K562 (cell line): ENCODE measurements around the gene BCR. TPM values are rescaled to one million over a fixed set of nuclear protein-coding genes. Genes with fewer than 3 reads are reported as not detected.

ENCODE experiments used
- ATAC-seq: fragments of 200-7000 bp; cut with Tn5 transposase; 3 replicates; pipeline ENCODE4 v1.9.1; 2020; ENCODE audit warnings: moderate library complexity
- BruUV-seq: library from RNA; stranded (reverse); fragments of 400-500 nt; replicated peaks from 2 replicates; lab custom pipeline; 2021; lab: Mats Ljungman, UMichigan
- CTCF ChIA-PET: fragments of 300-600 bp; formaldehyde crosslinking; extraction: SDS; loops from one replicate; lab custom pipeline; 2021; ENCODE audit warnings: low intra/inter-chr PET ratio; lab: Yijun Ruan, JAX
- POLR2A ChIA-PET: fragments of 300-600, 350-650 bp; sonication (Branson Sonifier 250); formaldehyde crosslinking; extraction: SDS; loops from one replicate; lab custom pipeline; 2021; ENCODE audit warnings: antibody characterized with exemption, inconsistent platforms; lab: Yijun Ruan, JAX
- DNase-seq, 4 experiments: peaks; one replicate each; pipeline versions ENCODE4 v3.0.0 to v3.0.0-alpha.2; 2011 to 2018; ENCODE audit warnings: low spot score in 3 of 4, mixed read lengths in 3 of 4; ENCODE audit errors: extremely low read depth in 1 of 4
- FAIRE-seq: peaks from 2 replicates; lab custom pipeline; 2011; peaks lifted over from hg19 to GRCh38; lab: Jason Lieb, UNC
- H2AFZ ChIP-seq: 2 replicates; pipeline ENCODE4 v1.6.0; 2011; ENCODE audit warnings: low read depth, low read length, control low read depth, inconsistent platforms
- H3K27ac ChIP-seq: fragments of 200-600 bp; 3 replicates; pipeline ENCODE4 v1.8.0; 2011; ENCODE audit warnings: low read depth, mild to moderate bottlenecking, control low read depth, inconsistent platforms, low read length, moderate library complexity, mixed read lengths; ENCODE audit errors: extremely low read depth
- H3K27me3 ChIP-seq, 2 experiments: fragments of 300-600 bp in 1 of 2; 2 replicates in 1 of 2; 3 replicates in 1 of 2; pipeline versions ENCODE4 v1.6.0 to v1.8.0; 2011; ENCODE audit warnings: inconsistent platforms in 2 of 2, low read length in 2 of 2, mild to moderate bottlenecking in 1 of 2, mixed read lengths in 1 of 2, moderate library complexity in 1 of 2; ENCODE audit not compliant: control insufficient read depth in 2 of 2, insufficient read depth in 2 of 2
- H3K36me3 ChIP-seq: fragments of 300-600 bp; 3 replicates; pipeline ENCODE4 v1.8.0; 2011; ENCODE audit warnings: mild to moderate bottlenecking, low read length, inconsistent platforms; ENCODE audit not compliant: control insufficient read depth, insufficient read depth
- H3K4me1 ChIP-seq, 2 experiments: fragments of 200-600 bp in 1 of 2; replicated peaks in 1 of 2; 2 replicates in 1 of 2; 3 replicates in 1 of 2; pipeline versions ENCODE4 v1.5.1 to v1.8.0; 2011; ENCODE audit warnings: inconsistent platforms in 2 of 2, low read length in 2 of 2, mild to moderate bottlenecking in 1 of 2, mixed read lengths in 1 of 2, moderate library complexity in 1 of 2; ENCODE audit not compliant: control insufficient read depth in 2 of 2, insufficient read depth in 2 of 2
- H3K4me2 ChIP-seq: 2 replicates; pipeline ENCODE4 v1.6.1; 2011; ENCODE audit warnings: low read length, control low read depth, inconsistent platforms, mixed read lengths; ENCODE audit not compliant: insufficient read depth
- H3K4me3 ChIP-seq: fragments of 200-600 bp; sonication (generic), shearing (Covaris generic); 2 replicates; pipeline ENCODE4 v1.5.1; 2016; ENCODE audit warnings: control low read depth, inconsistent platforms
- H3K79me2 ChIP-seq: fragments of 200-600 bp; 3 replicates; pipeline ENCODE4 v1.8.0; 2011; ENCODE audit warnings: low read length, inconsistent platforms; ENCODE audit not compliant: control insufficient read depth, insufficient read depth
- H3K9ac ChIP-seq, 2 experiments: 2 replicates each; pipeline versions ENCODE4 v1.6.0 to v1.6.1; 2011; ENCODE audit warnings: low read depth in 2 of 2, low read length in 2 of 2, control low read depth in 1 of 2, inconsistent platforms in 1 of 2, mild to moderate bottlenecking in 1 of 2, mixed read lengths in 1 of 2; ENCODE audit not compliant: insufficient read depth in 1 of 2
- H3K9me1 ChIP-seq: one replicate; pipeline ENCODE4 v1.6.0; 2011; ENCODE audit warnings: inconsistent platforms, mild to moderate bottlenecking, low read length, moderate library complexity; ENCODE audit not compliant: control insufficient read depth, insufficient read depth
- H3K9me3 ChIP-seq: replicated peaks from 2 replicates; pipeline ENCODE4 v1.5.1; 2011; ENCODE audit warnings: low read depth, low read length, inconsistent platforms; ENCODE audit not compliant: control insufficient read depth, insufficient read depth
- H4K20me1 ChIP-seq: replicated peaks from 2 replicates; pipeline ENCODE4 v1.6.1; 2011; ENCODE audit warnings: low read length, inconsistent platforms, mixed read lengths; ENCODE audit not compliant: control insufficient read depth, insufficient read depth
- ETS2 ChIP-seq: IDR thresholded peaks from 2 replicates; pipeline ENCODE4 v1.6.1; 2016; ENCODE audit warnings: borderline replicate concordance, missing genetic modification characterization, mild to moderate bottlenecking, moderate library complexity, missing compliant biosample characterization; ENCODE audit not compliant: poor library complexity, severe bottlenecking
- HNRNPH1 ChIP-seq: fragments of 200-400 bp; formaldehyde crosslinking; optimal IDR thresholded peaks from 2 replicates; pipeline ENCODE3; 2017; ENCODE audit warnings: low read depth, mild to moderate bottlenecking, low read length, moderate library complexity
- KLF16 ChIP-seq: IDR thresholded peaks from 2 replicates; pipeline ENCODE4 v1.6.1; 2016; ENCODE audit warnings: antibody characterized with exemption
- PTRF ChIP-seq: fragments of 450-650 bp; IDR thresholded peaks from 2 replicates; pipeline ENCODE4 v1.6.1; 2016; ENCODE audit warnings: mild to moderate bottlenecking, missing genetic modification characterization, missing compliant biosample characterization
- WGBS: fragments of 100-300 bp; shearing (Covaris generic); methylation state at CpG from one replicate; pipeline ENCODE4 v1.1.6; 2016; ENCODE audit warnings: low coverage, mixed read lengths; ENCODE audit not compliant: insufficient coverage; ENCODE audit errors: missing lambda C conversion rate; 5-methylcytosine and 5-hydroxymethylcytosine counted together
- in situ Hi-C: fragments of 300-500 bp; cut with MboI; formaldehyde crosslinking; loops from 4 replicates; pipeline ENCODE4 v1.15.0; 2018; ENCODE audit warnings: inconsistent platforms, mixed read lengths
- intact Hi-C: fragments of 100-400 bp; cut with micrococcal nuclease; formaldehyde crosslinking; loops from 2 replicates; pipeline ENCODE4 v1.14.2; 2022
- polyA plus RNA-seq, 8 experiments: library from polyadenylated mRNA; depleted of rRNA in 4 of 8; stranded (reverse) in 5 of 8; unstranded in 3 of 8; fragments of >200 nt; fragmentation: Nextera tagmentation in 2 of 8; fragmentation: Illumina TruSeq in 1 of 8; extraction: Ambion mirVana in 2 of 8; extraction: Trizol in 1 of 8; gene quantifications; 2 replicates each; pipeline versions ENCODE4 v1.2.1 to v1.2.3, GENCODE V29; 2011 to 2014; ENCODE audit warnings: inconsistent platforms in 1 of 8, missing spikeins in 1 of 8
- total RNA-seq, 7 experiments: library from RNA; depleted of rRNA in 6 of 7; stranded (reverse); fragments of >200 nt in 6 of 7; fragmentation: Illumina TruSeq in 2 of 7; extraction: Trizol in 2 of 7; gene quantifications; 2 replicates each; pipeline versions ENCODE4 v1.2.1 to v1.2.3, GENCODE V29; 2011 to 2021; ENCODE audit warnings: low replicate concordance in 1 of 7
- TF ChIP-seq, protein P1 (sequence below), 2 experiments: fragments of 450-650 bp in 1 of 2; sonication (generic) in 1 of 2; formaldehyde crosslinking; conservative IDR thresholded peaks; 2 replicates each; pipeline versions ENCODE4 v1.4.0 to v1.8.1; 2020 to 2022; ENCODE audit warnings: mild to moderate bottlenecking in 1 of 2, missing genetic modification reagents in 1 of 2
- TF ChIP-seq, protein P2 (sequence below), 2 experiments: fragments of 450-650 bp in 1 of 2; sonication (generic) in 1 of 2; formaldehyde crosslinking in 1 of 2; IDR thresholded peaks in 1 of 2; conservative IDR thresholded peaks in 1 of 2; 2 replicates each; pipeline versions ENCODE4 v1.6.1 to v1.8.1; 2016 to 2023; ENCODE audit warnings: mild to moderate bottlenecking in 2 of 2, moderate library complexity in 2 of 2, inconsistent platforms in 1 of 2, missing genetic modification reagents in 1 of 2
- TF ChIP-seq, protein P3 (sequence below): sonication (generic); formaldehyde crosslinking; IDR thresholded peaks from 2 replicates; pipeline ENCODE4 v1.8.1; 2023; ENCODE audit warnings: mild to moderate bottlenecking, missing genetic modification reagents

BCR gene
- total and polyA plus RNA-seq, 9 of the 15 experiments (the other 6 are each of a cell fraction or from before 2014, with no cell fraction given), result 0.41 to 150 (median 45.6) TPM

DNA sequence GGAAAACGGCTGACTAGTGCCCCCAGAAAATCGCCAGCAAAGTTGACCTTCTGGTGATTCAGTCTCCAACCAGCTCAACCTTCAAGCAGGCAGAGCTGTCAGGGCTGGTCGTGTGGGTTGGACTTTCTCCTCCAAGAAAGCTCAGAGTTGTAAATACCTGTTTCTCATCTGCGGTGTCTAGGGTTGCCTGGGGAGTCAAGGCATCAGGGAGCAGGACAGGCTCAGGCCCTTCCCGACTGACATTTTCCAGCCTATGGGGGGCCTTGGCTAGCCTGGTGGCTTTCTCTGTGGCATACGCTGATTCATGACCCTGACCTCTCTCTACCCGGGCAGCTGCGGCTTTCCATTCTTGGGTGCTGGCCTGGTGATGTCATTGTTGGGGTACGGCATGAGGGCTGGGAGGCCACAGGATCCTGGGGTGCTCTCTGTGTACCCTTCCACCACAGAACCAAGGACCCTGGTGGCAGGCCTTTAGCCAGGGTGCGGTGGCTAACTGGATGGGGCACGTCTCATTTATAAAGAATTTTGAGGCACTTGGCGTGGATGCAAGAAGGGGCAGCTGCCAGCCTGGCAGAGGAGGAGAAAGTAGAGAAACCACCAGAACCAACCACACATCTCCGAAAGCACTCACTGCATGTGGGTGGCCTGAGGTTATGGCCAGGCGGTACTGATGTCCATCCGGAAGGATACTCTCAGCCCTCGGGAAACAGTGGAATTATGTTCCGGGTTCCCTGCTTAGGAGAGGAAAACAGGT, 64.9 kb downstream of the BCR start (continued):
- TF ChIP-seq KLF16, result no peak

- peaks cover 47 to 66% of the 10 kb centered on the region in 2 experiments for H3K4me1 ChIP-seq
- 90% methylated on average over 8 of the region's 8 CpGs for WGBS
- H3K79me2 ChIP-seq, result peaks cover 90% of the 10 kb centered on the region
- no peak overlapping the region for H3K9ac ChIP-seq
- ChIA-PET CTCF (no interaction called here), POLR2A (interaction anchor here (0.9 to 13.0 kb wide), 5 partner anchors 9 to 66 kb away, joined by 5 to 351 read pairs (median 5); partner anchors contain the start of gene BCR)
- peaks cover 16% of the 10 kb centered on the region; the same call in 2 of the 3 replicates for H3K36me3 ChIP-seq
- no peak overlapping the region for H3K27ac ChIP-seq
- FAIRE-seq (no peak), DNase-seq (no peak), ATAC-seq (no peak)
- TF ChIP-seq HNRNPH1 (no peak), PTRF (tag) (no peak), ETS2 (tag) (no peak)
- TF ChIP-seq, protein P1, sequence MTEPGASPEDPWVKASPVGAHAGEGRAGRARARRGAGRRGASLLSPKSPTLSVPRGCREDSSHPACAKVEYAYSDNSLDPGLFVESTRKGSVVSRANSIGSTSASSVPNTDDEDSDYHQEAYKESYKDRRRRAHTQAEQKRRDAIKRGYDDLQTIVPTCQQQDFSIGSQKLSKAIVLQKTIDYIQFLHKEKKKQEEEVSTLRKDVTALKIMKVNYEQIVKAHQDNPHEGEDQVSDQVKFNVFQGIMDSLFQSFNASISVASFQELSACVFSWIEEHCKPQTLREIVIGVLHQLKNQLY (CRISPR knock-in tag; conservative IDR thresholded peaks at IDR 0.05), result peak in 1 of 2 experiments; percentile 68; a peak in 1 of 4 replicates
- TF ChIP-seq, protein P2, sequence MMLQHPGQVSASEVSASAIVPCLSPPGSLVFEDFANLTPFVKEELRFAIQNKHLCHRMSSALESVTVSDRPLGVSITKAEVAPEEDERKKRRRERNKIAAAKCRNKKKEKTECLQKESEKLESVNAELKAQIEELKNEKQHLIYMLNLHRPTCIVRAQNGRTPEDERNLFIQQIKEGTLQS (IDR thresholded peaks at IDR 0.05), result no peak
- TF ChIP-seq, protein P2 (CRISPR knock-in tag; conservative IDR thresholded peaks at IDR 0.05), result 0 out of 2 replicates have a peak, but pooled peaks have one; percentile 40
- TF ChIP-seq, protein P3, sequence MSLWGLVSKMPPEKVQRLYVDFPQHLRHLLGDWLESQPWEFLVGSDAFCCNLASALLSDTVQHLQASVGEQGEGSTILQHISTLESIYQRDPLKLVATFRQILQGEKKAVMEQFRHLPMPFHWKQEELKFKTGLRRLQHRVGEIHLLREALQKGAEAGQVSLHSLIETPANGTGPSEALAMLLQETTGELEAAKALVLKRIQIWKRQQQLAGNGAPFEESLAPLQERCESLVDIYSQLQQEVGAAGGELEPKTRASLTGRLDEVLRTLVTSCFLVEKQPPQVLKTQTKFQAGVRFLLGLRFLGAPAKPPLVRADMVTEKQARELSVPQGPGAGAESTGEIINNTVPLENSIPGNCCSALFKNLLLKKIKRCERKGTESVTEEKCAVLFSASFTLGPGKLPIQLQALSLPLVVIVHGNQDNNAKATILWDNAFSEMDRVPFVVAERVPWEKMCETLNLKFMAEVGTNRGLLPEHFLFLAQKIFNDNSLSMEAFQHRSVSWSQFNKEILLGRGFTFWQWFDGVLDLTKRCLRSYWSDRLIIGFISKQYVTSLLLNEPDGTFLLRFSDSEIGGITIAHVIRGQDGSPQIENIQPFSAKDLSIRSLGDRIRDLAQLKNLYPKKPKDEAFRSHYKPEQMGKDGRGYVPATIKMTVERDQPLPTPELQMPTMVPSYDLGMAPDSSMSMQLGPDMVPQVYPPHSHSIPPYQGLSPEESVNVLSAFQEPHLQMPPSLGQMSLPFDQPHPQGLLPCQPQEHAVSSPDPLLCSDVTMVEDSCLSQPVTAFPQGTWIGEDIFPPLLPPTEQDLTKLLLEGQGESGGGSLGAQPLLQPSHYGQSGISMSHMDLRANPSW (CRISPR knock-in tag), result peak; percentile 51; the same call in 1 of the 2 replicates
- no TSS peak for BruUV-seq
- no peak overlapping the region for H2AFZ ChIP-seq
- no peak overlapping the region for H3K4me2 ChIP-seq
- peaks cover 71% of the 10 kb centered on the region for H4K20me1 ChIP-seq
- in situ Hi-C loops (no loop called here), intact Hi-C loops (no loop called here)
- no peaks in the 10 kb centered on the region for H3K9me3 ChIP-seq
- H3K4me3 ChIP-seq, result no peak overlapping the region
- no peaks in the 10 kb centered on the region for H3K27me3 ChIP-seq
- H3K9me1 ChIP-seq, result peaks cover 66% of the 10 kb centered on the region
Observed at GRCh38 chr22:23245799-23246136, 65.5 kb downstream of the BCR start.
